ENCODE results near the gene SIM2.

SIM2 gene

DNA sequence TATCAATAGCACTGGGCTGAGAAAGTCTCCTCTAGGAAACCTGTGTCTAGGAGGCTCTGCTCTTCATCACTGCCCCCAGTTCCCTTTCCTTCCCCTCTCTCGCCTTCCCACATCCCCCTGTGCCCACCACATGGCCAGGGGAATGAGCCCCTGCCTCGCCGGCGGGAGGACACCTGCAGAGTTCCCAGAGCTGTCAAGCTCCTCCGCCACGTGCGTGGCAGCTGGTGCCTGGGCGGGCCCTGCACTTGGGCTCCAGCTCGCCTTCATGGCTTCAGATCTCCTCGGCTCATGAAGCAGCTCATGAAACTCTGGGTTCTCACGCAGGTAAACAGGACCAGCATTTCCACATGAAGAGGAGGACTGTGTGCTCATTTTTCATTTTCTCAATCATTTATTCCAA lies 62.8 kb downstream of the SIM2 start:
- Histone ChIP-seq H3K27ac (ENCODE audit: low read depth, low read length) (no peak overlapping the region), H3K9me3 (ENCODE audit: control insufficient read depth, insufficient read depth, low read length) (no peaks in the 10 kb centered on the region), H3F3A (ENCODE audit: control insufficient read depth, insufficient read depth) (no peaks in the 10 kb centered on the region), H3K36me3 (ENCODE audit: control insufficient read depth, low read length) (no peaks in the 10 kb centered on the region), H3K4me2 (ENCODE audit: low read length) (no peak overlapping the region), H3K4me1 (ENCODE audit: control insufficient read depth, low read length) (no peaks in the 10 kb centered on the region), H3K4me3 (ENCODE audit: low read length) (no peak overlapping the region), H3K9me2 (replicated peaks; ENCODE audit: control insufficient read depth, low read length) (no peaks in the 10 kb centered on the region), H3K27me3 (ENCODE audit: control insufficient read depth, low read length) (no peaks in the 10 kb centered on the region), H4K20me1 (ENCODE audit: control insufficient read depth, insufficient read depth, low read depth, low read length) (no peaks in the 10 kb centered on the region), H3K79me2 (ENCODE audit: control insufficient read depth, low read length) (no peaks in the 10 kb centered on the region)
- TF ChIP-seq EZH2phosphoT487 (IDR thresholded peaks at IDR 0.05; ENCODE audit: borderline replicate concordance, low read length) = no peak
- TF ChIP-seq, protein P1, sequence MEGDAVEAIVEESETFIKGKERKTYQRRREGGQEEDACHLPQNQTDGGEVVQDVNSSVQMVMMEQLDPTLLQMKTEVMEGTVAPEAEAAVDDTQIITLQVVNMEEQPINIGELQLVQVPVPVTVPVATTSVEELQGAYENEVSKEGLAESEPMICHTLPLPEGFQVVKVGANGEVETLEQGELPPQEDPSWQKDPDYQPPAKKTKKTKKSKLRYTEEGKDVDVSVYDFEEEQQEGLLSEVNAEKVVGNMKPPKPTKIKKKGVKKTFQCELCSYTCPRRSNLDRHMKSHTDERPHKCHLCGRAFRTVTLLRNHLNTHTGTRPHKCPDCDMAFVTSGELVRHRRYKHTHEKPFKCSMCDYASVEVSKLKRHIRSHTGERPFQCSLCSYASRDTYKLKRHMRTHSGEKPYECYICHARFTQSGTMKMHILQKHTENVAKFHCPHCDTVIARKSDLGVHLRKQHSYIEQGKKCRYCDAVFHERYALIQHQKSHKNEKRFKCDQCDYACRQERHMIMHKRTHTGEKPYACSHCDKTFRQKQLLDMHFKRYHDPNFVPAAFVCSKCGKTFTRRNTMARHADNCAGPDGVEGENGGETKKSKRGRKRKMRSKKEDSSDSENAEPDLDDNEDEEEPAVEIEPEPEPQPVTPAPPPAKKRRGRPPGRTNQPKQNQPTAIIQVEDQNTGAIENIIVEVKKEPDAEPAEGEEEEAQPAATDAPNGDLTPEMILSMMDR (IDR thresholded peaks at IDR 0.05; ENCODE audit: low read depth, low read length, poor library complexity, severe bottlenecking) = no peak

DNA sequence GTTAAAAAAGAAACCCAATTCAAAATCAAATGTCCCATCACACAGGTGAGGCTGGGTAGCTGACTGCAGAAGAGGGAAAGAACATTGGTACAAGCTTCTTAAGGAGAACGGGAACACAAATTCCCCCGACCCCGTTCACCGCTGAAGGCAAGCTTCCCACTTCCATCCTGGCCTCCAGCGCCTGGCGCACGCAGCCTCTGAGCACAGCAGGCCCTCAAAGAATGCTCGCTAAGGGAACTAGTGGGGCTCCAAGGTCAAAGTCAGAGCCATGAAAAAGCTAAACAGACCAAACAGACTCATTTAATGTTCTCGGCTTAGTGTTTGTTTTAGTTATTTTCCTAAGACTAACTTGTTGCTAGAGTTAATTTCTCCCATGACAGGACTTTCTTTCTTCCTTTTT lies 63.7 kb downstream of the SIM2 start:
- Histone ChIP-seq H3K27ac (ENCODE audit: low read depth, low read length) (no peak overlapping the region), H3K9me3 (ENCODE audit: control insufficient read depth, insufficient read depth, low read length) (no peaks in the 10 kb centered on the region), H4K20me1 (ENCODE audit: control insufficient read depth, insufficient read depth, low read depth, low read length) (no peaks in the 10 kb centered on the region), H3K4me2 (ENCODE audit: low read length) (no peak overlapping the region), H3K36me3 (ENCODE audit: control insufficient read depth, low read length) (no peaks in the 10 kb centered on the region), H3K27me3 (ENCODE audit: control insufficient read depth, low read length) (no peaks in the 10 kb centered on the region), H3K4me3 (ENCODE audit: low read length) (no peak overlapping the region), H3K4me1 (ENCODE audit: control insufficient read depth, low read length) (no peaks in the 10 kb centered on the region), H3K9me2 (replicated peaks; ENCODE audit: control insufficient read depth, low read length) (no peaks in the 10 kb centered on the region), H3K79me2 (ENCODE audit: control insufficient read depth, low read length) (no peaks in the 10 kb centered on the region), H3F3A (ENCODE audit: control insufficient read depth, insufficient read depth) (no peaks in the 10 kb centered on the region)
- TF ChIP-seq, protein P1 (IDR thresholded peaks at IDR 0.05; ENCODE audit: low read depth, low read length, poor library complexity, severe bottlenecking) = no peak
- no peak for TF ChIP-seq EZH2phosphoT487 (IDR thresholded peaks at IDR 0.05; ENCODE audit: borderline replicate concordance, low read length)

DNA sequence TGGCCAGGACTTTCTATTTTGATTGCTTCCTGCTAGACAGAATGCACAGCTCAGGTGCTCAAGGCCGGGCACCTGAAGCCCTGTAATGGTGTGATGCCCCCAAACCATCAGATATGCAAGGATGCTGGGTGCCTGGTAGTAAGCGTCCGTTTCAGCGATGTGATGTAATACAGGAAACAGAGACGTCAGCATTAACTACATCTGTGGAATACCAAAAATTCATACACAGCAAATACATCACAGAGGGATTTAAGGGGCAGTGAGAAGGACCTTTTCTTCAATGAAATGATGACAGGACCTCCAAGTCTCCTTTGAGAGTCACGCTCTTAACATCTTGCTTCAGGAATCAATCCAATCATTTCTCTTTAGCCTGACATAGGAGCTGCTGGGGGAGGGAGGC lies 64.4 kb downstream of the SIM2 start:
- Histone ChIP-seq H3K9me2 (replicated peaks; ENCODE audit: control insufficient read depth, low read length) (no peaks in the 10 kb centered on the region), H3K4me2 (ENCODE audit: low read length) (no peak overlapping the region), H3K27me3 (ENCODE audit: control insufficient read depth, low read length) (no peaks in the 10 kb centered on the region), H3K9me3 (ENCODE audit: control insufficient read depth, insufficient read depth, low read length) (no peaks in the 10 kb centered on the region), H3K27ac (ENCODE audit: low read depth, low read length) (no peak overlapping the region), H3F3A (ENCODE audit: control insufficient read depth, insufficient read depth) (no peaks in the 10 kb centered on the region), H3K36me3 (ENCODE audit: control insufficient read depth, low read length) (no peaks in the 10 kb centered on the region), H3K4me3 (ENCODE audit: low read length) (no peak overlapping the region), H3K79me2 (ENCODE audit: control insufficient read depth, low read length) (no peaks in the 10 kb centered on the region), H4K20me1 (ENCODE audit: control insufficient read depth, insufficient read depth, low read depth, low read length) (no peaks in the 10 kb centered on the region), H3K4me1 (ENCODE audit: control insufficient read depth, low read length) (no peaks in the 10 kb centered on the region)
- no peak for TF ChIP-seq EZH2phosphoT487 (IDR thresholded peaks at IDR 0.05; ENCODE audit: borderline replicate concordance, low read length)
- TF ChIP-seq, protein P1 (IDR thresholded peaks at IDR 0.05; ENCODE audit: low read depth, low read length, poor library complexity, severe bottlenecking) = no peak

DNA sequence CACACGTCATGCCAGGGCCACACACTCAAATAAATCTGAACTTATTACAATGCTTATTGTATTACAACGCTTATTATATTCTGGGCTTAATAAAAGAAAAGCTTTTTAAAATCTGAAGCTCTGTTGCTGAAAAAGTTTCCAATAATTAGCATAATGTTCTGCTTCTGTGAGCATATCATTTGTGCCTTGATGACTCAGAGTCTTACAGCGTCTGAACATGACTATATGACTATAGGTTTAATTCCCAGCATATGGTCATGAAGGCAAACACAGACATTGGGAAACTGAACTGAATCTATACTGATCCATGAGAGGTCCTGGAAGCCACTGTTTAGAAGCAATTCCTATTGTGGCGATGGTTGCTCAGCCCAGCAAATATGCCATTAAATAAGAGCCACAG lies 66.3 kb downstream of the SIM2 start:
- no peaks in the 10 kb centered on the region for H3K79me2 ChIP-seq (ENCODE audit: control insufficient read depth, low read length)
- H3K4me2 ChIP-seq (ENCODE audit: low read length) = no peak overlapping the region
- H3K36me3 ChIP-seq (ENCODE audit: control insufficient read depth, low read length) = no peaks in the 10 kb centered on the region
- H3K4me1 ChIP-seq (ENCODE audit: control insufficient read depth, low read length) = no peaks in the 10 kb centered on the region
- no peak overlapping the region for H3K4me3 ChIP-seq (ENCODE audit: low read length)
- TF ChIP-seq EZH2phosphoT487 (IDR thresholded peaks at IDR 0.05; ENCODE audit: borderline replicate concordance, low read length) = no peak
- TF ChIP-seq, protein P1 (IDR thresholded peaks at IDR 0.05; ENCODE audit: low read depth, low read length, poor library complexity, severe bottlenecking) = no peak
- no peaks in the 10 kb centered on the region for H3K9me2 ChIP-seq (replicated peaks; ENCODE audit: control insufficient read depth, low read length)
- no peaks in the 10 kb centered on the region for H4K20me1 ChIP-seq (ENCODE audit: control insufficient read depth, insufficient read depth, low read depth, low read length)
- H3K27me3 ChIP-seq (ENCODE audit: control insufficient read depth, low read length) = no peaks in the 10 kb centered on the region
- H3F3A ChIP-seq (ENCODE audit: control insufficient read depth, insufficient read depth) = no peaks in the 10 kb centered on the region
- H3K9me3 ChIP-seq (ENCODE audit: control insufficient read depth, insufficient read depth, low read length) = no peaks in the 10 kb centered on the region
- H3K27ac ChIP-seq (ENCODE audit: low read depth, low read length) = no peak overlapping the region

Data from DOHH2 (cell line).